Measurements from ENCODE around the gene HOXA4.

HOXA4 gene

GRCh38 chr7:27147199-27148030 is 16.9 kb upstream of the HOXA4 start, which contains the start of gene HOXA6:
Gene HOXA6 (minus strand): TSS chr7:27147774. CDS start chr7:27147749, 25 bp downstream.
- DNase-seq (ENCODE audit: low read depth in 2 of 2): no peak

GRCh38 chr7:27146491-27147198 is 16.1 kb upstream of the HOXA4 start:
- DNase-seq (ENCODE audit: low read depth in 2 of 2): no peak

- no peak for DNase-seq (ENCODE audit: low read depth in 2 of 2)
Observed at GRCh38 chr7:27145914-27146412, 15.4 kb upstream of the HOXA4 start.

DNA sequence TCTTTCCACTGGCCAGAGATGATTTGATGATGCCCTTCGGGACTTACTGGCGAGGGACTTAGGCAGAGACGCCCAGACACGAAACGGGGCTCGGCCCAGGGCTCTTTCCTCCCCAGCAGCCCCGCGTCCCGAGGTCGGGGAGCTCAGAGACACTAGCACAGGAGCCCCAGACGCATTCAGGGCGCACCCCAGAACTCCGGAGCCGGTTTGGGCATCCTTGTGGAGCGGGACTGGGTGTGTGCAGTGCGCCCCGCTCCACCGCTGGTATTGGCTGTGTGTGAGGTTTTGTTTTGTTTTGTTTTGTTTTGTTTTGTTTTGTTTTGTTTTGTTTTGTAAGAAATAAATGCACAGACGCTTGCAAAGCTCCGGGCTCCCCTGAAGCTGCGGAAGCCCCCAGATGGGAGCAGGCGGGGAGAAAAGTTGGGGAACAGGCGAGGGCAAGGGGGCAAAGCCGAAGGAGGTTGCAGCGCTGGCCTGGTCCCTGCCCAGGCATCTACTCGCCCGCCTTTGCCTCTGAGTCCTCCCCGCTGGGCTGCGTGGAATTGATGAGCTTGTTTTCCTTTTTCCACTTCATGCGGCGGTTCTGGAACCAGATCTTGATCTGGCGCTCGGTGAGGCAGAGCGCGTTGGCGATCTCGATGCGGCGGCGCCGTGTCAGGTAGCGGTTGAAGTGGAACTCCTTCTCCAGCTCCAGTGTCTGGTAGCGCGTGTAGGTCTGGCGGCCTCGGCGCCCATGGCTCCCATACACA is 14.8 kb upstream of the HOXA4 start:
- no peak for DNase-seq (ENCODE audit: low read depth in 2 of 2)

- DNase-seq (ENCODE audit: low read depth in 2 of 2): no peak
Observed at GRCh38 chr7:27144781-27145164, 14.2 kb upstream of the HOXA4 start.

- no peak for DNase-seq (ENCODE audit: low read depth in 2 of 2)
Observed at GRCh38 chr7:27143950-27144780, 13.6 kb upstream of the HOXA4 start.

DNA sequence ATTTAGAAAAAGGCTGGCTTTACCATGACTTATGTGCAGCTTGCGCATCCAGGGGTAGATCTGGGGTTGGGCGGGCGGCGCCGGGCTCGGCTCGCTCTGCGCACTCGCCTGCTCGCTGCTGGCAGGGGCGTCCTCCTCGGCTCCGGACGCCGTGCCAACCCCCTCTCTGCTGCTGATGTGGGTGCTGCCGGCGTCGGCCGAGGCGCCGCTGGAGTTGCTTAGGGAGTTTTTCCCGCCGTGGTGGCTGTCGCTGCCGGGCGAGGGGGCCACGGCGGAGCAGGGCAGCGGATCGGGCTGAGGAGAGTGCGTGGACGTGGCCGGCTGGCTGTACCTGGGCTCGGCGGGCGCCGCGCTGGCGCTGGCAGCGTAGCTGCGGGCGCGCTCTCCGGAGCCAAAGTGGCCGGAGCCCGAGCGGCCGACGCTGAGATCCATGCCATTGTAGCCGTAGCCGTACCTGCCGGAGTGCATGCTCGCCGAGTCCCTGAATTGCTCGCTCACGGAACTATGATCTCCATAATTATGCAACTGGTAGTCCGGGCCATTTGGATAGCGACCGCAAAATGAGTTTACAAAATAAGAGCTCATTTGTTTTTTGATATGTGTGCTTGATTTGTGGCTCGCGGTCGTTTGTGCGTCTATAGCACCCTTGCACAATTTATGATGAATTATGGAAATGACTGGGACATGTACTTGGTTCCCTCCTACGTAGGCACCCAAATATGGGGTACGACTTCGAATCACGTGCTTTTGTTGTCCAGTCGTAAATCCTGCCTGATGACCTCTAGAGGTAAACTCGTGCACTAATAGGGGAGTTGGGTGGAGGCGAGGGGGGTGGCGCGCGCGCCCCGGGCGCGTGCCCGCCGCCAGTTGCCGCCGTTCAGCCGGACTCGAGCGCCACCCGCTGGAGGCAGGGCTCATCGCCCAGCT is 12.7 kb upstream of the HOXA4 start, which contains the start of gene HOXA5:
TSS of gene HOXA5 (minus strand) at position 659 of the 927 bp plus-strand sequence. CDS start at position 585, 74 bp downstream.
- DNase-seq (ENCODE audit: low read depth in 2 of 2): no peak

- no peak for DNase-seq (ENCODE audit: low read depth in 2 of 2)
Observed at GRCh38 chr7:27142580-27143022, 12.0 kb upstream of the HOXA4 start.

- DNase-seq (ENCODE audit: low read depth in 2 of 2): no peak
Observed at GRCh38 chr7:27141923-27142579, 11.5 kb upstream of the HOXA4 start.

DNA sequence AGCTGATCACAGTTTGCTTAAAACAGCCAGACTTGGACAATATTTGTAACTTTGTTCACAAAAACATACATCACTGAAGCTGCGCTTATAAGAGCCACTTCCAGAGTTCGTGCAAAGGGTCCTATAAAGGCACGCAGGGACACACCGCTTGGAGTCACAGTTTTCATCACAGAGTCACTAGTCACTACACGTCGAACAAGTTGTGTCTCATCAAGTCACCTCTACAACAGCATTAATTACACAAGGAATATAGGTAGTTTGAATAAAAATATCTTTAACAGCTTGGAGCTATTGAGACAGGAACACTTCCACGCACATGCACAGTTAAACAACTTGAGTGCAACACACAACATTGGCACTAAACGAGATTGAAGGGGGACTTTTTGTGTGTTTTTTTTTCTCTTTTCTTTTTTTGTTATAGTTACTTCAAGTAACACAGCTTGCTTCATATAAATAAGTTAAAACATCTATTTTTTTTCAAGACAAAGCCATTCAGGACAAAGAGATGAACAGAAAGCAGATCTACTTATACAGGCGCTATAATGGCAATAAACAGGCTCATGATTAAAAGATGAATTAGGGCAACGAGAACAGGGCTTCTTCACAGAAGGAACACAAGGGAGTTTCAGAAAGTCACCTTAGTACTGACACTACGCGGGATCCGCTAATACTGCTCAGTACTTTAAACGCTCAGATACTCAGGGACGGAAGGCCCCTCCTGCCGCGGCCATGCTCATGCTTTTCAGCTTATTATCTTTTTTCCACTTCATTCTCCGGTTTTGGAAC is 10.8 kb upstream of the HOXA4 start:
- DNase-seq (ENCODE audit: low read depth in 2 of 2): no peak

- DNase-seq (ENCODE audit: low read depth in 2 of 2): no peak
Observed at GRCh38 chr7:27140126-27140857, 9.7 kb upstream of the HOXA4 start.

DNA sequence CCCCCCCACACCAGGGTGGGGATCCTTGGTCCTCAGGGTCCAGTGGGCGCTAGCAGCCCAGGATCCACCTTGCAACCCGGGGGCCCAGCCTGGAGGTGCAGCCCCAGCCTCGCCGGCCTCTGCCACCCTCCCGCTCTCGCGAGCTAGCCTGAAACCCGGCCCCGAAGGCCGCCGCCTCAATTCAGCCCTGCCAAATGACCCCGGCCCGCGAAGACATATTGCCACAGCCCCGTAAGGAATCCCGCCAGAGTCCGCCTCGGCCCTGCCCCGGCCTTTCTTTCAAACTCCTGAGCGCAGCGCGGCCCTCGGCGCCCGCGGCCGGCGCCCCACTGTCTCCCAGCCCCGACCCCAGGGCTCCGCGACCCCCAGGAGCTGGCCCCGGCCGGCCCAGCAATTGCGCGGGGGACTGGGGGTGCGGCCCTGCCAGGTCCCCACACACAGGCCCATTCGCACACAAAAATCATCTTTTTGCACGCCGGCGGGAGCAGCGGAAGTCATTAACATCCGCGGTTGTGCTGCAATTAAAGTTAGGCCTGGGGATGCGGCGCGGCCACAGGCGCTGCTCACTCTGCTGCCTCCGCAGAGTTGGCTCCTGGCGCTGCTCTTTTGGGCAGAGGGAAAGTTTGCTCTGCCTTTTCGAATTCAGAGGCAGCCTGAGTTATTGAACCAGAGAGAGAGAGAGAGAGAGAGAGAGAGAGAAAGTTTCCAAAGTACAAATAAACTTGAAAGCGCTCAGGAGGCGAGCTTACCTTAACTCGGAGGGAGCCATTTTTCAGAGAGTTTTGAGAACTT is 9.0 kb upstream of the HOXA4 start:
- DNase-seq (ENCODE audit: low read depth in 2 of 2): no peak

- no peak for DNase-seq (ENCODE audit: low read depth in 2 of 2)
Observed at GRCh38 chr7:27138985-27139333, 8.4 kb upstream of the HOXA4 start.

DNA sequence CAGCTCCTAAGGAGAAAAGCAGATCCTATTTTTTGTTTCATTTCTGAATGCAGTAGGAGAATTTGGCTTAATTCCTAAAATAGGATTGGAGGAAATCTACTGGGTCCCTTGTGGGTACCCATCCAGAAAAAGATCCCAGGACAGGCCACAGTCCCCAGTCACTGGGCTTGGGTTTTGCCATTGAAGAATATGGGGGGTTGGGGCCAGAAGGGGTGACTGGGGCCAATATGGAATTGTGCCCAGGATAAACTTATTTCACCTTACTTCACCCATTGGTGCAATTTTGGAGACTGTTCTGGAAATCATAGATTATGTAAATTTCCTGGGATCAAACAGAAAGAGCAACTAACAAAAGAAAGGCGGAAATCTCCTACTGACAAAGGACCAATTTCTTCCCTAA is 7.9 kb upstream of the HOXA4 start:
- no peak for DNase-seq (ENCODE audit: low read depth in 2 of 2)

- DNase-seq (ENCODE audit: low read depth in 2 of 2): no peak
Observed at GRCh38 chr7:27137640-27138315, 7.2 kb upstream of the HOXA4 start.

DNA sequence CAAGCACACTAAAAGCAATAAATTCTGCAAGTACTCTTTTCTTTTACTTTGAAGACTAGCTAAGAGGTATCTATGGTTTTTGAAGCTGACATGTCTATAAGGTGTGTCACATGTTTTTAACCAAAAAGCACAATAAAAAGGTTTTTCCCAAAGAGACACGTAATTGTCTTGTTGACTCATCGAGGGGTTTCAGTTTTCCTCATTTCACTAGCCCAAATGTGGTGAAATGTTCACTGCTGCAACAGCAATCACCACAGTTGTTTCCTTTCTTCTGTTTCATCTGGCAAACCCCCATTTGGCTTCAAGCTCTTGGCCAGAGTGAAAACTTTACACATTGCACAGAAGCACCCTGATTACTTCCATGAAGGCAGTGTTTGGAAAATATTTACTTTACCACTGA is 3.8 kb upstream of the HOXA4 start:
- no peak for DNase-seq (ENCODE audit: low read depth in 2 of 2)
